22Rv1 (cell line): ENCODE results near the gene CDC73.

ENCODE experiments used
- CTCF ChIP-seq: fragments of 450-650 bp; IDR thresholded peaks from 2 replicates; pipeline ENCODE4 v1.5.1; 2017; ENCODE audit warnings: mild to moderate bottlenecking
- ZFX ChIP-seq: fragments of 450-650 bp; IDR thresholded peaks from 2 replicates; pipeline ENCODE4 v1.6.1; 2017; ENCODE audit warnings: antibody characterized with exemption, borderline replicate concordance

GRCh38 chr1:193278968-193279367 lies 157.1 kb downstream of the CDC73 start:
- TF ChIP-seq CTCF: no peak
- TF ChIP-seq ZFX: no peak
